Measurements from ENCODE around the gene USP32.

Gene USP32

GRCh38 chr17:60167065-60167741 lies 224.7 kb downstream of the USP32 start:
- H3K36me3 ChIP-seq (ENCODE audit: low read length): no peaks in the 10 kb centered on the region
- no peak overlapping the region for H3K4me3 ChIP-seq (ENCODE audit: insufficient read depth, low read length, poor library complexity, severe bottlenecking)
- no peaks in the 10 kb centered on the region for H3K9me2 ChIP-seq (replicated peaks; ENCODE audit: insufficient read depth, low read length)
- H3K4me2 ChIP-seq (ENCODE audit: low read depth, low read length, poor library complexity, severe bottlenecking): no peak overlapping the region
- H3K9ac ChIP-seq (ENCODE audit: low read length): no peak overlapping the region
- no peaks in the 10 kb centered on the region for H4K20me1 ChIP-seq (ENCODE audit: low read depth, low read length)
- TF ChIP-seq EZH2phosphoT487 (conservative IDR thresholded peaks at IDR 0.05; ENCODE audit: low read length) (no peak), CTCF (IDR thresholded peaks at IDR 0.05; ENCODE audit: insufficient read depth, low read length, poor library complexity, severe bottlenecking) (no peak)
- H3K9me3 ChIP-seq (ENCODE audit: insufficient read depth, low read length): no peaks in the 10 kb centered on the region
- no peak overlapping the region for H3K27ac ChIP-seq (ENCODE audit: low read depth, low read length)
- H3K79me2 ChIP-seq (ENCODE audit: insufficient read depth, low read length): no peaks in the 10 kb centered on the region
- H2AFZ ChIP-seq (ENCODE audit: low read depth, low read length, severe bottlenecking): no peak overlapping the region
- H3K27me3 ChIP-seq (ENCODE audit: low read length): no peaks in the 10 kb centered on the region
- H3F3A ChIP-seq (ENCODE audit: insufficient read depth): no peaks in the 10 kb centered on the region

DNA sequence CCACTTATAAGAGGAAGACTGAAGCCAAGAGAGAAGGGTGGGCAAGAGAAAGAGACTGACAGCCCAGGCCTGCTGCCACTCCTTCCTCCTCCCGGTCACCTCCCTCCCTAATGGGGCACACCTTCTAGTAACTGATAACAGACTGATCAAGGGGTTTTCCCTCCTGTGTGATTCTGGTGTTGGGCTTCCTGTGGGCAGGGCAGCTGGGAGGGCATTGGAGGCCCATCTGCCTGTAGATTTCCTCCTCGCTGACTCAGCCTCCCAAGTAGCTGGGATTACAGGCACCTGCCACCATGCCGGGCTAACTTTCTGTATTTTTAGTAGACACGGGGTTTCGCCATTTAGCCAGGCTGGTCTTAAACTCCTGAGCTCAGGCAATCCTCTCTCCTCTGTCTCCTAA lies 226.0 kb downstream of the USP32 start:
- Histone ChIP-seq H2AFZ (ENCODE audit: low read depth, low read length, severe bottlenecking) (no peak overlapping the region), H3K36me3 (ENCODE audit: low read length) (no peaks in the 10 kb centered on the region), H3K79me2 (ENCODE audit: insufficient read depth, low read length) (no peaks in the 10 kb centered on the region), H3K4me2 (ENCODE audit: low read depth, low read length, poor library complexity, severe bottlenecking) (no peak overlapping the region), H3K4me3 (ENCODE audit: insufficient read depth, low read length, poor library complexity, severe bottlenecking) (no peak overlapping the region), H3K27me3 (ENCODE audit: low read length) (no peaks in the 10 kb centered on the region), H4K20me1 (ENCODE audit: low read depth, low read length) (no peaks in the 10 kb centered on the region), H3K9ac (ENCODE audit: low read length) (no peak overlapping the region), H3K9me2 (replicated peaks; ENCODE audit: insufficient read depth, low read length) (no peaks in the 10 kb centered on the region), H3K27ac (ENCODE audit: low read depth, low read length) (no peak overlapping the region), H3F3A (ENCODE audit: insufficient read depth) (no peaks in the 10 kb centered on the region), H3K9me3 (ENCODE audit: insufficient read depth, low read length) (no peaks in the 10 kb centered on the region)
- TF ChIP-seq CTCF (IDR thresholded peaks at IDR 0.05; ENCODE audit: insufficient read depth, low read length, poor library complexity, severe bottlenecking) (no peak), EZH2phosphoT487 (conservative IDR thresholded peaks at IDR 0.05; ENCODE audit: low read length) (no peak)

- Histone ChIP-seq H3K4me2 (ENCODE audit: low read depth, low read length, poor library complexity, severe bottlenecking) (no peak overlapping the region), H3K79me2 (ENCODE audit: insufficient read depth, low read length) (no peaks in the 10 kb centered on the region), H3K27me3 (ENCODE audit: low read length) (no peaks in the 10 kb centered on the region), H3K4me3 (ENCODE audit: insufficient read depth, low read length, poor library complexity, severe bottlenecking) (no peak overlapping the region), H3K27ac (ENCODE audit: low read depth, low read length) (no peak overlapping the region), H3F3A (ENCODE audit: insufficient read depth) (no peaks in the 10 kb centered on the region), H3K9me3 (ENCODE audit: insufficient read depth, low read length) (no peaks in the 10 kb centered on the region), H3K36me3 (ENCODE audit: low read length) (no peaks in the 10 kb centered on the region), H4K20me1 (ENCODE audit: low read depth, low read length) (no peaks in the 10 kb centered on the region), H3K9ac (ENCODE audit: low read length) (no peak overlapping the region), H3K9me2 (replicated peaks; ENCODE audit: insufficient read depth, low read length) (no peaks in the 10 kb centered on the region), H2AFZ (ENCODE audit: low read depth, low read length, severe bottlenecking) (no peak overlapping the region)
- TF ChIP-seq CTCF (IDR thresholded peaks at IDR 0.05; ENCODE audit: insufficient read depth, low read length, poor library complexity, severe bottlenecking): no peak
- TF ChIP-seq EZH2phosphoT487 (conservative IDR thresholded peaks at IDR 0.05; ENCODE audit: low read length): no peak
These were observed 226.7 kb downstream of the USP32 start for GRCh38 chr17:60165223-60165622.

Measured in SU-DHL-6 (cell line).